PFSK-1 (cell line): Measurements from ENCODE around the gene FAM168B.

Experiments used
- FOXP2 ChIP-seq: optimal IDR thresholded peaks from 2 replicates; pipeline ENCODE3; 2011; ENCODE audit warnings: borderline replicate concordance, control low read depth, inconsistent platforms; ENCODE audit not compliant: insufficient read depth; ENCODE audit errors: extremely low read length, extremely low read depth
- POLR2AphosphoS5 ChIP-seq: IDR thresholded peaks from 2 replicates; pipeline ENCODE4 v1.6.1; 2012; ENCODE audit warnings: low read depth, mild to moderate bottlenecking, control low read depth, low read length, moderate library complexity
- REST ChIP-seq, 2 experiments: IDR thresholded peaks; 2 replicates each; pipeline versions ENCODE4 v1.6.1 to v1.8.0; 2011 to 2012; ENCODE audit warnings: low read depth in 2 of 2, low read length in 2 of 2, control low read depth in 1 of 2, inconsistent platforms in 1 of 2, mild to moderate bottlenecking in 1 of 2, moderate library complexity in 1 of 2; ENCODE audit not compliant: insufficient read depth in 1 of 2
- SIN3A ChIP-seq: IDR thresholded peaks from 2 replicates; pipeline ENCODE4 v1.6.1; 2012; ENCODE audit warnings: mild to moderate bottlenecking, low read length, moderate library complexity, borderline replicate concordance; ENCODE audit not compliant: insufficient read depth
- TAF1 ChIP-seq: IDR thresholded peaks from 2 replicates; pipeline ENCODE4 v1.6.1; 2012; ENCODE audit warnings: low read length, control low read depth, borderline replicate concordance; ENCODE audit not compliant: insufficient read depth

GRCh38 chr2:131093696-131094462, 619 bp upstream of the FAM168B start:
- TF ChIP-seq TAF1 (no peak), SIN3A (no peak), POLR2AphosphoS5 (no peak; the same call in 1 of the 2 replicates), REST (IDR thresholded peaks at IDR 0.05; ENCODE audit: insufficient read depth in 1 of 2, low read depth in 2 of 2, low read length in 2 of 2) (no peak), FOXP2 (no peak)
